ENCODE results near the gene GPR180. TPM values are rescaled to one million over a fixed set of nuclear protein-coding genes. Genes with fewer than 3 reads are reported as not detected.

The GPR180 gene
- total and polyA plus RNA-seq, 2 of the 13 experiments (the other 11 are each of a cell fraction or from before 2014, with no cell fraction given) = not detected

DNA sequence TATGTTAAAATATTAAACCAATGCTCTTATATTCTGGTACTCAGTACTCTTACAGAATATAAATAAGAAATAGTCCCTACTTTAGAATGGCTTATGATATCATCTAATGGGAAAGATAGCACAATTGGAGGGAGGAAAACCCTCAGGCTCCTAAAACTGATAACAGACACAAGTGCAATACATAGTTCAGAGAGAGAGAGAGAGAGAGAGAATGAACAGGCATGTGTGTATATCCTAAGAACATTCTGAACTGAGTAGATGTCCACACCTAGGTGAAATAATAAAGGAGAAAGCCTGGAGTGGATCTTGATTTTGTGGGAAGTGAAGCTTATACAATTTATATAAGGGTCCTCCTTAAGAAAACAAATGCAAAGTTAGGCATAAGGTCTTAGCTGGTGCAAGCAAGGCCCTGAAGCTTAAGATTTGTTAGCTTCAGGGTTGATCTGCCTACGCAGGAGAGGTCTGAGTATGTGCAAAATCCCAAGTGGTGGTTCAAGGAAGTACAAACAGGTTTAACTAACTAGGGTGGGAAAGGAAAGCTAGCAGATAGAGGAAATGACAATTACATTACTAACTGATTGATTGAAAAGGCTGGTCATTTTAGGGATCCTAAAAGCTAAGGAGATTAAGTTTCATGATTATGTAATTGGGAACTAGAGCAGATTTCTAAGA lies 57.4 kb downstream of the GPR180 start:
- intact Hi-C loops (cut with micrococcal nuclease; ENCODE audit: unreplicated experiment) (no loop called here), in situ Hi-C loops (cut with HindIII; ENCODE audit: extremely low pct_ligation_motif_present, low pct_unique_long_range_greater_than_20kb) (loop anchor here (25.0 kb wide), 1 partner anchor 753 kb away; no protein-coding TSS in a partner anchor)
- H3K27me3 ChIP-seq (ENCODE audit: control insufficient read depth in 1 of 2, insufficient read depth in 2 of 2, low read length in 2 of 2) = peaks cover 0 to 11% of the 10 kb centered on the region in 2 experiments; a peak in 2 of 5 replicates
- DNase-seq (ENCODE audit: low spot score) (no peak), ATAC-seq (peak; percentile 76), FAIRE-seq (no peak)
- H3K36me3 ChIP-seq (replicated peaks in 1 of 2; ENCODE audit: control insufficient read depth in 1 of 2, insufficient read depth in 2 of 2, low read length in 2 of 2) = no peaks in the 10 kb centered on the region
- H3K27ac ChIP-seq (ENCODE audit: extremely low read length, insufficient read depth, low read length) = no peak overlapping the region
- H3K4me3 ChIP-seq (replicated peaks in 1 of 3; ENCODE audit: insufficient read depth in 1 of 3, low read depth in 2 of 3, low read length in 3 of 3) = no peak overlapping the region
- H3K4me2 ChIP-seq (ENCODE audit: low read depth, low read length) = no peak overlapping the region
- no peaks in the 10 kb centered on the region for H3K79me2 ChIP-seq (ENCODE audit: insufficient read depth, low read length)
- ChIA-PET CTCF (ENCODE audit: low intra/inter-chr PET ratio, low total read pairs) (no interaction called here), POLR2A (no interaction called here)
- H4K20me1 ChIP-seq (ENCODE audit: insufficient read depth, low read length) = no peaks in the 10 kb centered on the region
- H2AFZ ChIP-seq (ENCODE audit: low read length) = no peak overlapping the region
- TF ChIP-seq ARNT (IDR thresholded peaks at IDR 0.05) (no peak), BRCA1 (CRISPR knock-in tag; IDR thresholded peaks at IDR 0.05) (no peak), ZNF484 (CRISPR knock-in tag; IDR thresholded peaks at IDR 0.05; ENCODE audit: borderline replicate concordance, low read depth) (no peak), SYNCRIP (IDR thresholded peaks at IDR 0.05; ENCODE audit: insufficient read depth, low read depth, low read length) (no peak), ZNF451 (CRISPR knock-in tag; IDR thresholded peaks at IDR 0.05) (no peak), ZNF589 (CRISPR knock-in tag; conservative IDR thresholded peaks at IDR 0.05) (no peak), ZFP36L1 (CRISPR knock-in tag; IDR thresholded peaks at IDR 0.05) (no peak), ZNF598 (CRISPR knock-in tag; IDR thresholded peaks at IDR 0.05; ENCODE audit: borderline replicate concordance) (no peak), ZNF891 (CRISPR knock-in tag; IDR thresholded peaks at IDR 0.05) (no peak)
- TF ChIP-seq, protein P1, sequence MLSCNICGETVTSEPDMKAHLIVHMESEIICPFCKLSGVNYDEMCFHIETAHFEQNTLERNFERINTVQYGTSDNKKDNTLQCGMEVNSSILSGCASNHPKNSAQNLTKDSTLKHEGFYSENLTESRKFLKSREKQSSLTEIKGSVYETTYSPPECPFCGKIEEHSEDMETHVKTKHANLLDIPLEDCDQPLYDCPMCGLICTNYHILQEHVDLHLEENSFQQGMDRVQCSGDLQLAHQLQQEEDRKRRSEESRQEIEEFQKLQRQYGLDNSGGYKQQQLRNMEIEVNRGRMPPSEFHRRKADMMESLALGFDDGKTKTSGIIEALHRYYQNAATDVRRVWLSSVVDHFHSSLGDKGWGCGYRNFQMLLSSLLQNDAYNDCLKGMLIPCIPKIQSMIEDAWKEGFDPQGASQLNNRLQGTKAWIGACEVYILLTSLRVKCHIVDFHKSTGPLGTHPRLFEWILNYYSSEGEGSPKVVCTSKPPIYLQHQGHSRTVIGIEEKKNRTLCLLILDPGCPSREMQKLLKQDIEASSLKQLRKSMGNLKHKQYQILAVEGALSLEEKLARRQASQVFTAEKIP (CRISPR knock-in tag; IDR thresholded peaks at IDR 0.05; ENCODE audit: borderline replicate concordance) = no peak
- TF ChIP-seq, protein P2, sequence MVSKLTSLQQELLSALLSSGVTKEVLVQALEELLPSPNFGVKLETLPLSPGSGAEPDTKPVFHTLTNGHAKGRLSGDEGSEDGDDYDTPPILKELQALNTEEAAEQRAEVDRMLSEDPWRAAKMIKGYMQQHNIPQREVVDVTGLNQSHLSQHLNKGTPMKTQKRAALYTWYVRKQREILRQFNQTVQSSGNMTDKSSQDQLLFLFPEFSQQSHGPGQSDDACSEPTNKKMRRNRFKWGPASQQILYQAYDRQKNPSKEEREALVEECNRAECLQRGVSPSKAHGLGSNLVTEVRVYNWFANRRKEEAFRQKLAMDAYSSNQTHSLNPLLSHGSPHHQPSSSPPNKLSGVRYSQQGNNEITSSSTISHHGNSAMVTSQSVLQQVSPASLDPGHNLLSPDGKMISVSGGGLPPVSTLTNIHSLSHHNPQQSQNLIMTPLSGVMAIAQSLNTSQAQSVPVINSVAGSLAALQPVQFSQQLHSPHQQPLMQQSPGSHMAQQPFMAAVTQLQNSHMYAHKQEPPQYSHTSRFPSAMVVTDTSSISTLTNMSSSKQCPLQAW (CRISPR knock-in tag; IDR thresholded peaks at IDR 0.05) = no peak
- TF ChIP-seq, protein P3, sequence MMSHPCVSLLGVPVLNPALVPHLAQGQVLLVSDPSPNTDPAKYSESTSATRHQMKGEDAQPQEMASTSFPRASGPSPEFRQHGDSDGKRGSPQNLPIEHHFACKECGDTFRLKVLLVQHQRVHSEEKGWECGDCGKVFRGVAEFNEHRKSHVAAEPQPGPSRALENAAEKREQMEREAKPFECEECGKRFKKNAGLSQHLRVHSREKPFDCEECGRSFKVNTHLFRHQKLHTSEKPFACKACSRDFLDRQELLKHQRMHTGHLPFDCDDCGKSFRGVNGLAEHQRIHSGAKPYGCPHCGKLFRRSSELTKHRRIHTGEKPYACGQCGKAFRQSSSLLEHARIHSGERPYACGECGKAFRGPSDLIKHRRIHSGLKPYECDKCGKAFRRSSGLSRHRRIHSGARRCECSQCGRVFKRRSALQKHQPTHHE (CRISPR knock-in tag; IDR thresholded peaks at IDR 0.05; ENCODE audit: borderline replicate concordance) = no peak
- TF ChIP-seq, protein P4, sequence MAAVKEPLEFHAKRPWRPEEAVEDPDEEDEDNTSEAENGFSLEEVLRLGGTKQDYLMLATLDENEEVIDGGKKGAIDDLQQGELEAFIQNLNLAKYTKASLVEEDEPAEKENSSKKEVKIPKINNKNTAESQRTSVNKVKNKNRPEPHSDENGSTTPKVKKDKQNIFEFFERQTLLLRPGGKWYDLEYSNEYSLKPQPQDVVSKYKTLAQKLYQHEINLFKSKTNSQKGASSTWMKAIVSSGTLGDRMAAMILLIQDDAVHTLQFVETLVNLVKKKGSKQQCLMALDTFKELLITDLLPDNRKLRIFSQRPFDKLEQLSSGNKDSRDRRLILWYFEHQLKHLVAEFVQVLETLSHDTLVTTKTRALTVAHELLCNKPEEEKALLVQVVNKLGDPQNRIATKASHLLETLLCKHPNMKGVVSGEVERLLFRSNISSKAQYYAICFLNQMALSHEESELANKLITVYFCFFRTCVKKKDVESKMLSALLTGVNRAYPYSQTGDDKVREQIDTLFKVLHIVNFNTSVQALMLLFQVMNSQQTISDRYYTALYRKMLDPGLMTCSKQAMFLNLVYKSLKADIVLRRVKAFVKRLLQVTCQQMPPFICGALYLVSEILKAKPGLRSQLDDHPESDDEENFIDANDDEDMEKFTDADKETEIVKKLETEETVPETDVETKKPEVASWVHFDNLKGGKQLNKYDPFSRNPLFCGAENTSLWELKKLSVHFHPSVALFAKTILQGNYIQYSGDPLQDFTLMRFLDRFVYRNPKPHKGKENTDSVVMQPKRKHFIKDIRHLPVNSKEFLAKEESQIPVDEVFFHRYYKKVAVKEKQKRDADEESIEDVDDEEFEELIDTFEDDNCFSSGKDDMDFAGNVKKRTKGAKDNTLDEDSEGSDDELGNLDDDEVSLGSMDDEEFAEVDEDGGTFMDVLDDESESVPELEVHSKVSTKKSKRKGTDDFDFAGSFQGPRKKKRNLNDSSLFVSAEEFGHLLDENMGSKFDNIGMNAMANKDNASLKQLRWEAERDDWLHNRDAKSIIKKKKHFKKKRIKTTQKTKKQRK (IDR thresholded peaks at IDR 0.05; ENCODE audit: low read length) = no peak
- TF ChIP-seq, protein P5, sequence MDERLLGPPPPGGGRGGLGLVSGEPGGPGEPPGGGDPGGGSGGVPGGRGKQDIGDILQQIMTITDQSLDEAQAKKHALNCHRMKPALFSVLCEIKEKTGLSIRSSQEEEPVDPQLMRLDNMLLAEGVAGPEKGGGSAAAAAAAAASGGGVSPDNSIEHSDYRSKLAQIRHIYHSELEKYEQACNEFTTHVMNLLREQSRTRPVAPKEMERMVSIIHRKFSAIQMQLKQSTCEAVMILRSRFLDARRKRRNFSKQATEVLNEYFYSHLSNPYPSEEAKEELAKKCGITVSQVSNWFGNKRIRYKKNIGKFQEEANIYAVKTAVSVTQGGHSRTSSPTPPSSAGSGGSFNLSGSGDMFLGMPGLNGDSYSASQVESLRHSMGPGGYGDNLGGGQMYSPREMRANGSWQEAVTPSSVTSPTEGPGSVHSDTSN (CRISPR knock-in tag; IDR thresholded peaks at IDR 0.05) = no peak
- H3K4me1 ChIP-seq (ENCODE audit: insufficient read depth, low read length) = no peaks in the 10 kb centered on the region
- H3K9me3 ChIP-seq (ENCODE audit: low read length) = no peaks in the 10 kb centered on the region
- BruUV-seq (replicated peaks) = no TSS peak
- 0% methylated on average over 1 of the region's 1 CpG for WGBS (ENCODE audit: low lambda C conversion rate)
- H3K9ac ChIP-seq (ENCODE audit: insufficient read depth, low read depth, low read length) = no peak overlapping the region
